Activated CD4-positive, CD25-positive, alpha-beta regulatory T cell treated with anti-CD3 and anti-CD28 coated beads, Interleukin-2, amount 50 U/mL, for 16 hours (primary cell): ENCODE measurements around the gene SIVA1.
"Not testable (repeated sequence)": the region's sequence is repeated elsewhere in the genome, so short reads cannot be mapped to it uniquely, and the experiment has no call there.

Source experiments
- DNase-seq: peaks from one replicate; pipeline ENCODE4 v3.0.0-alpha.2; 2020; ENCODE audit warnings: low read depth, low spot score

SIVA1 gene

DNA sequence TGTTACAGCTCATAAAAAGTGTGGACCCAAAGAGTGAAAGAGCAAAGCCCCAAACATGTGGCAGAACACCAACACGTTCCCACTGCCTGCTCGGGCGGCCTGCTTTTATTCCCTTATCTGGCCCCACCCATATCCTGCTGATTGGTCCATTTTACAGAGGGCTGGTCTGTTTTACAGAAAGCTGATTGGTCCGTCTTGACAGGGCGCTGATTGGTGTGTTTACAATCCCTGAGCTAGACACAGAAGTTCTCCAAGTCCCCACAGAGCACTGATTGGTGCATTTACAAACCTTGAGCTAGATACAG lies 2.2 kb upstream of the SIVA1 start:
- DNase-seq, result not testable (repeated sequence)

DNA sequence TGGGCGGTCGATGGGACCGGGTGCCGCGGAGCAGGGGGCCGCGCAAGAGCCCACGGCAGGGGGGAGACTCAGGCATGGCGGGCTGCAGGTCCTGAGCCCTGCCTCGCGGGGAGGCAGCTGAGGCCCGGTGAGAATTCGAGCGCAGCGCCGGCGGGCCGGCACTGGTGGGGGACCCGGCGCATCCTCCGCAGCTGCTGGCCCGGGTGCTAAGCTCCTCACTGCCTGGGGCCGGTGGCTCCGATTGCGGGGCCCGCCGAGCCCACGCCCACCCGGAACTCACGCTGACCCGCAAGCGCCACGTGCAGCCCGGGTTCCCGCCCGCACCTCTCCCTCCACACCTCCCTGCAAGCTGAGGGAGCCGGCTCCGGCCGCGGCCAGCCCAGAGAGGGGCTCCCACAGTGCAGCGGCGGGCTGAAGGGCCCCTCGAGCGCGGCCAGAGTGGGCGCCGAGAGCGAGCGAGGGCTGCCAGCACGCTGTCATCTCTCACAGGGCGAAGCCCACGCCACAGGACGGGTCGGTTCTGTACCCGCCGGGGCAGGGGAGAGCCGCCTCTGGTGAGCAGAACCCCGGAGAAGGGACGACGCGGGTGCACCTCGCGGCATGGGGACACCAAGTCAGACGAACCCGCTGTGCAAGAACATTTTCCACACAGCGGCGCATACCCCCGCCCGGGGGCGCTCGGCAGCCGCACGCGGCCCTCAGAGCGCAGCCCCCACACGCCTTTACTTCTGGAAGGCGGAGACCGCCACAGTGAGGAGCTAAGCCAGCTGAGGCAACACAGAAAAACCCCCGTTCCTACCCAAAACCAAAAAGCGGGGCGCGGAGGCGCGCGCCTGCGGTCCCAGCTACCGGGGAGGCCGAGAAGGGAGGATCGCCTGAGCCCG lies 1.2 kb upstream of the SIVA1 start:
- DNase-seq, result no peak

DNA sequence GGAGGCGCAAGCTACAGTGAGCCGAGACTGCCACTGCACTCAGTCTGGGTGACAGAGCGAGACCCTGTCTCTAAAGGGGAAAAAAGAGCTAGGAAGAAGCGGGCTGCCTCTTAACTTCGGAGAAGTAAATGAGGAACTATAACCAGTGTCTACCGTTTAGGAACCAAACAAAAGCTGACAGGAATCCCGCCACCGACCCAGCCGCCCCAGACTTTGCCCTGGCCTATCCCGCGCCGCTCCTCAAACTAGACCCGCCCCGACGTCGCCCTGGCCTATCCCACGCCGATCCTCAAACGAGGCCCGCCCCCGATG lies 568 bp upstream of the SIVA1 start:
- DNase-seq, result no peak

DNA sequence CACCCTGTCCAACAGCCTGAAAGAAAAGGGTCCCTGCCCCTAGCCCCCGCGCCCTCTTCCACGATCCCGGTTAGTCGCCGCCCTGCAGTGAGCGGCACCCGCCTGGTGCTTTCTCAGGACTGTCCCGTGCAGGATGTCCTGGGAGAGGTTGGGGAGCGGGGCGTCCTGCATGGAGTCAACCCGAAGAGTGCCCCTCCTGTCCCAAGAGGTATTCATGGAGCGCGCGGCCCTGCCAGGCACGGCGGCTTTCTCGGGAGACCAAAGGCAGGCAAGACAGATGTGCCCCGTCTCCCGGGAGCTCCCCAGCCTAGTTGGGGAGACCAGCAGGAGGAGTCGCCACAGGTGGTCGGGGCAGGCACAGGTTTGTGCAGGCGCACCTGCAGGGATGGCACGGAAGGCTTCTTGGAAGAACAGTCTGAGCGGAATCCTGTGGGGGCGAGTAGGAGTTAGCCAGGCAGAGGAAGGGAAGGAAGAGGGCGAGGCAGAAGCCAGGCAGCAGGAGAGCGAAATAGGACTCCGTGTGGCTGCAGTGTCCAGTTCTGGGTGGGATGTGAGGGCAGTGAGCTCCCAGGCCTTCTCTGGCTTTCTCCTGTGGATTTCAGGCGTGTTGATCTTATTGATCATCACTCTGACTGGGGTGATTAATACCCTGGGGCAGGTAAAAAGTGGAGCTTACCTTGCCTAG lies 723 bp downstream of the SIVA1 start:
- no peak for DNase-seq

DNA sequence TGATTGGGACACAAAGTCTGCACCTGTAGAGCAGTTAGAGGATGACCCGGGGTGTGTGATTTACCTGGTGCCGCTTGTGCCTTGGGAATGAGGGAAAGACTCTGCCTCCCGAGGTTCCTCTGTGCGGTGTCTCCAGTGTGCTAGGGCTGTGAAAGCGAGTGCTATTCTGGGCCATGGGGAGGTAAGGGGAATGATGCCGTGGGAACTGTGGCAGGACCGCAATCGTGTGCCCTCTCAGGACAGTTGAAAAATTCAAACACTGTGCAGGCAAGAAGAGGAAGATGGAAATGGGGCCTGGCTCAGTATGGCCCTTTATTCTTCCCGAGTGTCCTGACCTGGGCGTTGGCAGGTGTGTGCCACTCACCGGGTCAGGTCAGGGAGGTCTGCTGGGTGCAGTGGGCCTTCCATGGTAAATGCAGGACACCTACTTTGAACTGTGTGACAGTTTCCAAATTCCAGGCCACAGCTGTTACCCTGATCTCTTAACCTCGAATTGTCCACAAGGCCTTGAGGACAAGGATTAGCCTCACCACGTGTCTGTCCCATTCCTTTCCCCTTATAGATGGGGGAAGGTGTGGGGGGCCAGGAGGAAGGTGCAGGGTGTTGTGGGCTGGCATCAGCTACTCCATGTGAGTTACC lies 1.4 kb downstream of the SIVA1 start:
- no peak for DNase-seq

DNA sequence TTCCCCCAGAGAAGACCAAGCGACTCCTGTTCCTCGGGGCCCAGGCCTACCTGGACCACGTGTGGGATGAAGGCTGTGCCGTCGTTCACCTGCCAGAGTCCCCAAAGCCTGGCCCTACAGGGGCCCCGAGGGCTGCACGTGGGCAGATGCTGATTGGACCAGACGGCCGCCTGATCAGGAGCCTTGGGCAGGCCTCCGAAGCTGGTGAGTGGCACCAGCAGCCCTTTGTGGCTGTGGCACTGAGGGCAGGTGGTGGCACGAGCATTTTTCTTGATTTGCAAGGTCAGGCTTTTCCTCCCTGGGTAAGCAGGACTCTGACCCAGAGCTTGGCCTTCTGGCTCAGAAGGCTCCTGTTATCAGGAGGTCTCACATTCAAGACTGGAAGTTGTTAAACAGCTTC lies 2.7 kb downstream of the SIVA1 start:
- DNase-seq, result no peak

DNA sequence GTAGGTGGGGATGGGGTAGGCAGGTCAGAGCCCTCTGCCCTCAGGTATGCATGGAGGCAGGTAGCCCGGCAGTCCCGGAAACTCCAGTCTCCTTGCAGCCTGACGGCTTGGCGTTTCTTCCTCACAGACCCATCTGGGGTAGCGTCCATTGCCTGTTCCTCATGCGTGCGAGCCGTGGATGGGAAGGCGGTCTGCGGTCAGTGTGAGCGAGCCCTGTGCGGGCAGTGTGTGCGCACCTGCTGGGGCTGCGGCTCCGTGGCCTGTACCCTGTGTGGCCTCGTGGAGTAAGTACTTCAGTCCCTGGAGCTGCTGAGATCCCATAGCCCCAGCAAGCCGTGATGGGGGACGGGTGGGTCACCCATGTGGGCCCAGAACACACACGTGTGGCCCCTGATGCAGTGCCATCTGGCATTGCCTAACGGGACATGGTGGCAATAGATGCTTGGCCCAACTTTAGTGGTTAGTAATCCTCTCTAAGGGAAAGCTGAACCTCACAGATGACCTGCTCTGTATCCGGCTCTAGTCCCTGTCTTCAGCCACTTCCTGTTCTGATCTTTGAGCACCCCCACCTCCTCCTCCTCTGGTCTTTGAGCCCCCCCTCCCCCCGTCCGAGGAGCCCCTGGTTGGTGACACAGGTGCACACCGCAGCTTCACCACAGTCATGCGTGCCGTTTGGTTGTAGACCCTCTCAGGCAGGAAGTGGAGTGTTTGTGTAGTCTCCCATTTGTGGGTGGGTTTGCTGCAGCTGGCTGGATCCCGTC lies 3.7 kb downstream of the SIVA1 start:
- no peak for DNase-seq

DNA sequence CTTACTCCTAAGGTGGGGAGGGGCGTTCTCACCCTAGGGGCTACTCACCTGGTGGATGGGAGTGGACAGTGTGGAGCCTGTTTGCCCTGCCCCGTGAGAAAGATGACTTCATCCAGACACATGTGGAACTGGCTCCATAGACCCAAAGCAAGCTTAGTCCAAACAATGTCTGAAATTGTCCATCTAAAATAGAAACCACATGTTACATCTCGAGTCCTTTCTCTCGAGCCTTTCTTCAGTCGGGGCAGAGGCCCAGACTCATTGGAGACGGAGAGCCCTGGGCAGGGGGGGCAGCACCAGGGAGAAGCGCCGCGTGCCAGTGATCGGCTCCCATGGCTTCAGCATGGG lies 4.3 kb downstream of the SIVA1 start:
- DNase-seq, result no peak

DNA sequence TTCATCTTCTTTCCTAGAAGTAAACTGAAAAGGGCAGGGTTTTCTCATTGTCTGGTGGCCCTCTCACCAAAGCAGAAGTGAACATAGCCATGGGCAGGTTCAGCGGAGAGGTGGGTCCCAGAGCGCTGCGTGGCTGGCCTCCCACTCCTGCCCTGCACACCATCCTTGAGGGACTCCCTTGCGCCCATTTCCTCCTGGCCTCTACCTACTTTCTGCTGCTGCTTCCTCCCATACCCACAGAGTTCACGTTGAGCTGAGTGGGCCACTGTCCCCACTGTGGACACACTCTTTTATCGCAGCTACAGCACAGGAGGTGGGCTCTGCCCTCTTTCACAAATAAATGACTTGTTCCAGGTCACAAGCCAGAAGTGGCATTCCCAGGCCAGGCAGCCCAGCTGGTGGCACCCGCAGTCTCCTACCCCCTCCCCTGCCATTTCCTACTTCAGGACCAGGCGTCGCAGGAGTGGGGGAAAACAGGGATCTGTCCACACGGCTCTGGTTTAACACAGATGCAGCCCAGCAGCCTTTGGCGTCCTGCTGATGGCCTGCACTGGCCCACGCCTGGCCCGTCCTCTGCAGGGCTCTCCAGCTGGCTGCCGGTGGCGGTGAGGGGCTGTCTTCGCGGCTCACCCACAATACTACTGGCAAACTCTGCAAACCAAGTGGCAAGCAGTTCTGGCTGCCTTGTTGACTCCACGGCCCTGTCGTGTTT lies 4.9 kb downstream of the SIVA1 start:
- no peak for DNase-seq

DNA sequence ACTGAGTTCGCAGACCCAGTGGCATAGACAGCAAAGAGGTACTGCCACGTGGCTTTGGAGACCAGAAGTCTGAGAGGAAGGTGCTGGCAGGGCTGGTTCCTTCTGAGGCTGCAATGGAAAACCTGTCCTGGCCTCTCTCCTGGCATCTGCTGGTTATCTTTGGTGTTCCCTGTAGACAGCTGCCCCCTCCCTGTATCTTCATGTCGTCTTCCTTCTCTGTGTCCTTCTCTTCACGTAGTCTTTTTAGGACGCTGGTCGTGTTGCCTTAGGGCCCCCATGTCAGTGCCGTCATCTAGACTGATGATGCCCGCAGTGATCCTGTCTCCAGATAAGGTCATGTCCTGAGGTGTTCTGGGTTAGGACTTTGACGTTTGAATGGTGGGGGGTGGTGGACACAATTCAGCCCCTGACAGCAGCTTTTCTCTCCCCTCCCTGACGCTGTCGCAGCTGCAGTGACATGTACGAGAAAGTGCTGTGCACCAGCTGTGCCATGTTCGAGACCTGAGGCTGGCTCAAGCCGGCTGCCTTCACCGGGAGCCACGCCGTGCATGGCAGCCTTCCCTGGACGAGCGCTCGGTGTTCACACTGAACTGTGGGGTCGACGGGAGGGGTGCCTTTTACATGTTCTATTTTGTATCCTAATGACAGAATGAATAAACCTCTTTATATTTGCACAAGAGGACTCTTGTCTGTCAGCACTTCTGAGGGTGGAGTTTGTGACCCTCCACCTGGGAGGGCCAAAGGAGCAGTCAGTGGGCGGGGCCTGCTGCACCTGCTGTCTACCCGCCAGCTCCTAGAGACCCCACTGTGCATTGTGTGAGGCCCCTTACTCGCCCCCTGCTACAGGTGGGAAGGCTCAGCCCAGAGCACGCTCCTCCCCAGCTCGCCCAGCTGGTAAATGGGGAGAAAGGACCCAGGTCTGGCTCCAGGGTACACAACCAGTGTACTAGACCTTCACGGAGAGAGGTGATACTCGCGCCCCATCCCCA lies 6.3 kb downstream of the SIVA1 start:
- no peak for DNase-seq

DNA sequence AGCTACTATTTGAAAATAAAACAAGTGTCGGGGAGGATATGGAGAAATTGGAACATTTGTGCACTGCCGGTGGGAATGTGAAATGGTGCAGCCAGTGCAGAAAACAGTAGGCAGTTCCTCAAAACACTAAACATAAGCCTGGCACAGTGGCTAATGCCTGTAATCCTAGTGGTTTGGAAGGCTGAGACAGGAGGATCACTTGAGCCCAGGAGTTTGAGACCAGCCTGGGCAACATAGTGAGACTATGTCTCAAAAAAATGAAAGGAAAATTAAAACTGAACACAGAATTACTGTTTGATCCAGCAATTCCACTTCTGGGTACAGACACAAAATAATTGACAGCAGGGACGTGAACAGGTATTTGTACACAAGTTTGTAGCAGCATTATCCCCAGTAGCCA lies 12.6 kb downstream of the SIVA1 start:
- no peak for DNase-seq

DNA sequence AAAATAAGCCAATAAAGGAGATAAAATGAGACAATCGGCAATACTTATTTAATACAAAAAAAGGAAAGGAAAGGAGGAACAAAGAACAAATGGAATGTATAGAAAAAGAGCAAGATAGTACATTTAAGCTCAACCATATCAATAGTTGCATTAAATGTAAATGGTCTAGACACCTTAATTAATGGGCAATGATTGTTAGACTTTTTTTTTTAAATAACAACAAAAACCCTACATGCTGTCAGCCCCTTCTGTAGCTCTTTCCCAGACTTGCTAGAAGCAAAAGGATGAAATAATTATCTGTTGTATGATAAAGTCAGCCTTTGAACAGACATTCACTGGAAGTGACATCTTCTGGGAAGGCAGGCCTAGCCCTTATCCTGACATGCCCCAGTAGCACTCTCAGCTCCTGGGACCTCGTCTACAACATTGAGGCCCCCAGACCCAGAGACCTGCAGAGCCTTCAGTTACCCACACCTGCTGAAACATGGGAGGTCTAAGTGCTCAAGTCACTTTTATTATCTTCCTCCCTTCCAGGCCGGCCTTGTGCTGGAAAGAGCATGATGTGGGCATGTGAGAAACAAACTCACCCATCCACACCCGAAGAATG lies 13.4 kb downstream of the SIVA1 start:
- DNase-seq, result no peak

DNA sequence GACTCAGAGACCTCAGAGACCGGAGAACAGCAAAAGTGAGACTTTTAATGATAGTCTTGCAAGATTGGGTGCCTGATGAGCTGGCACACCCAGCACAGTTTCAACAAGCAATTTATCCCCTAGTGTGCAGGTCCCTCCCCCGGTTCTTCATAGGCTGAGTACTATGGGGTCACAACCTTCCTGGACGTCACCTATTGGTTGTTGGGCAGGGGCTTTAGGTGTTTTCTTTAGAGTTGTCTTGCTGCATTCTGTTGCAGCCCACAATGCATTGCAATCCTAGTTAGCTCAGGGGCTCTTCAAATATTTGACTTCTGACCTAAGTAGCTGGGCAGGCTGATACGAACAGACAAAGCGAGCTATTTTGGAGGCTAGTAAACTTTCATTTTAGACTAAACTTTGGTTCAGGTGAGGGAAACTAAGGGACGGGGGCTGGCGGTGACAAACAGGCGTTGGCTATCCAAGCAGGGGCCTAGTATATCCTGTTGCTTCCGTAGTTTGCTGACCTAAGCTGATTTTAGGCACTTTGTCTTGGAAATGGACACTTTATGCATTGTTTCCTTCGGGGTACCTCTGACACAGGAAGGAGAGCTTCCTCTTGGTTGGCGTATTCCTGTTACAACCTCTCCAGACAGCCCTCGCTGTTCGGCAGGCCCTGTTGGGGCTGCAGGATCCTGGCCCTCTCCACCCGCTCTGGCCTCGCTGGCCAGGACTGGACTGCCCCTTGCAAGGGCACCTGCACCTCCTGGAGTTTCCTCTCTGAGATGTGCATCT lies 14.1 kb downstream of the SIVA1 start:
- DNase-seq, result no peak

DNA sequence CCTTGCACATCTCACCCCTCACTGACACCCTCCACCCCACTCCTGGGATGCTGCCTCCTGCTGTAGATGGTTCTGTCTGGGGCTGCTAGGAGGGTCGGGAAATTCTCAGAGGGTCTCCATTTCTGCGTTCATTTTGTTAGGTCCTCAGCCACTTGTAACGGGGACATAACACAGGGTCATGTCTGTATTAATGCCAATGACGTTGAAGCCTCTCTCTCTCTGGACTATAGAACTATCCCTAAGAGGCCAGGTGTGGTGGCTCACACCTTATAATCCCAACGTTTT lies 14.6 kb downstream of the SIVA1 start:
- DNase-seq, result no peak

DNA sequence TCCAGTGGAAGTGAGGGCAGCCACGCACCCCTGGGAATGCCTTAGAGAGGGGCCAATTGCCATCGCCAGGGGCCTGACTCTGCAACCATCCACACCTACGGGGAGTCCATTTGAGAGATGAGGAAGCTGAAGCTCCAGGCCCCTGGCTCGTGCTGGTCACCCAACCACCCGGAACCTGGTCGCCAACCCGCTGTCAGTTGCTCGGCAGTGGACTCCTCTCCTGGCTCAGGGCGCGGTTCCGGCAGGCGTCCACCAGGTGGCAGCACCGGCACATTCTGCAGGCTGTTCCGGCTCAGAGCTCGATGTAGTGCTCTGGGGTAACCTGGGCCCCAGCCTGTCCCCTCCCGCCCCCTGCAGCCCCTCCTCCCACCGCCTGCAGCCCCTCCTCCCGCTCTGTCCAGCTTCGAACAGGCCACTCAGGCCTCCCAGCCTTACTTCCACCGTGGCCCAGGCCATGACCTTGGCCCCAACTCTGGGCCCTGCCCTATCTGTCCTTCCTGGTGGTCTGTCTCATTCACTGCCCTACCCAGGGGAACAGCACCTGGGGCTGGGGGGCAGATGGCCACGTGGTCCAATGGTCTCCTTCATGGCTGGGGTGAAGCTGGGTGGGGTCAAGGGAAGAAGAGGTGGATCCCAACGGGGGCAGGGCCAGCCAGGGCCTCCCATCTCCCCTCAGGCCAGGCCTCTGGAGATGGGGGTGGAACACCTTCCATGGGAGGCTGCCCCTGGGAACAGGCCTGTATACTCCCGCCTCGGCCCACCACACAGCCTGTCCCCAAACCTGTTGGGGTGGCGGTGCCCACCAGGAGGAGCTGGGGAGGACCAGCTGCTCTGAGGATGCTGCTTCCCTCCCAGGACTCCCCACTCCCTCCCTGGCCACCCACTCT lies 15.7 kb downstream of the SIVA1 start:
- DNase-seq, result peak; percentile 81

DNA sequence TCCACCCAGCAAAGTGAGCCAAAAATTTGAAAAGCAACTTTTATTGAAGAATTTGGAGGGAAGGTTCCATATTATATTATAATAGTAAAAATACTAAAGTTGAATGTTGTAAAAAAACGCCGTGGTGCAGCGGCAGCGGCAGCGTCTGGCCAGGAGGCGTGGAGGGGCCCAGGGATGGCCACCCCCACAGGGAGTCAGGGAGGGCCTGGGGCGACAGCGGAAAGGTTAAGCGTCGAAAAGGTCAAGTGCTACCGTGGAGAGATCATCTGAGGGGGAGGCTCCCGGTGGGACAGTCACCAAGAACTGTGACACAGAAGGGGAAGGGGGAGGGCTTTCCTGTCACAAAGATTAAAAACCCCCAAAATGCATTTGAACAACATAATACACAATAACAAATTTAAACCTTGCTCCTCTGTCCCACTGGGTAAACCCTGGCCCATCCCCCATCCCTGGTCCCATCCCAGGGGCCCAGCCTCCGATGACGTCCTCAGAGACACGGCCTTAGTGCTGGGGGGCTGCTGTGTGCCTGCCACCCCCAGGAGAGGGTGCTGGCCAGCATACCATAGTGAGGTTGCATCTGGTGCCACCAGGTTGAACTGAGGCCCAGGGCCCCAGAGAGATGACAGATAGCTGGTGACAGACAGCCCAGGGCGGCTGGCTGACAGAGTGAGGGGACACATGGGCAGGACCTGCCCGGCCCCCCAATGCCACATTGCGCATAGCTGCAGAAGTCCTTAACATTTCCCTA lies 16.6 kb downstream of the SIVA1 start:
- DNase-seq, result no peak

DNA sequence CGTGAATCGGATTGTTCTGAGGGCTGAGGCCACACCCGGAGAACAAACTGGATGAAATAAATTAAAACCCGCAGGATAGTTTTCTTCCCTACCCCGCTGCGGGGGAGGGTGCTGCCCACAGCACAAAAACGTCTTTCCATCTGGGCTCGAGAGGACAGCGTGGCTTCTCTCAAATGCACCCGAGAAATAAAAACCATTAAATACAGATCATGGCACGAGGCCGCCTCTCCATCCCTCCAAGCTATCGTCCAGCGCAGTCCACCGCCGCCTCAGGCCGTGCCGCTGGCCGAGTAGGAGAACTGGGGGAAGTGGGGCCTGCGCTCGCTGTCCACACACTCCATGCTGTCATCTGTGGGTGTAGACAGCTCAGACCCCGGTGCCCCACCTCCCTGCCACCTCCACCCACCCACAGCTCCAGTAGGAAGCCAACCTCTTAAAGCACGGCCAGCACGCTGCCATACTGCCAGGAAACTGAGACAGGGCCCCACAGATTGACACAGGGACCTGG lies 17.2 kb downstream of the SIVA1 start:
- no peak for DNase-seq

DNA sequence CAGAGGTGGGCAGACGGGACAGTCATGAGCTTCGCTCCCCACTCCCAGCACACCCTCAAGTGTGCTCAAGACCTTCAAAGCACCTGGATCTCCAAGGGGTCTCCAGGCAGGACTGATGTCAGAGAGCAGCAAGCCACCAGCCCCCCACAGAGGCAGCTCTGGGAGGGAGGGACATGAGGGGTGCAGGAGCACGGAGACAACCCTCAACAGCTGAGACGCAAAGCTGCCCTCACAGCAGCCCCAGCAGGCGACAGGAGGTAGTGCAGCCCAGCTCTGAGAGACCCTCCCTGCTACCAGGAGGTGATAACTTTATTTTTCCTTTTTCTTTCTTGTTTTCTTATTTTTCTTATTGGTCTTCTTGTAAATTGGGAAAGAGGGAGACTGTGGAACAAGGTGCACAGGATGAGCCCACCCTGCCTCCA lies 17.9 kb downstream of the SIVA1 start:
- DNase-seq, result no peak
